A549 (cell line): Measurements from ENCODE around the gene MYO1B.

Experiments
- BHLHE40 ChIP-seq: IDR thresholded peaks from 2 replicates; pipeline ENCODE4 v1.6.1; 2012; ENCODE audit warnings: low read depth, low read length, inconsistent platforms
- POLR2A ChIP-seq: IDR thresholded peaks from 2 replicates; pipeline ENCODE4 v1.6.1; 2012; ENCODE audit warnings: mild to moderate bottlenecking, low read length
- TF ChIP-seq, protein P1 (sequence below): fragments of >200 bp; sonication (Bioruptor Twin); formaldehyde crosslinking; IDR thresholded peaks from 3 replicates; pipeline ENCODE4 v1.5.1; 2016
- TF ChIP-seq, protein P2 (sequence below): fragments of 250-450 bp; sonication (Bioruptor Pico); IDR thresholded peaks from 2 replicates; pipeline ENCODE4 v1.5.0; 2021; ENCODE audit warnings: mild to moderate bottlenecking, moderate library complexity, borderline replicate concordance
- TF ChIP-seq, protein P3 (sequence below): IDR thresholded peaks from 2 replicates; pipeline ENCODE4 v1.6.1; 2012

DNA sequence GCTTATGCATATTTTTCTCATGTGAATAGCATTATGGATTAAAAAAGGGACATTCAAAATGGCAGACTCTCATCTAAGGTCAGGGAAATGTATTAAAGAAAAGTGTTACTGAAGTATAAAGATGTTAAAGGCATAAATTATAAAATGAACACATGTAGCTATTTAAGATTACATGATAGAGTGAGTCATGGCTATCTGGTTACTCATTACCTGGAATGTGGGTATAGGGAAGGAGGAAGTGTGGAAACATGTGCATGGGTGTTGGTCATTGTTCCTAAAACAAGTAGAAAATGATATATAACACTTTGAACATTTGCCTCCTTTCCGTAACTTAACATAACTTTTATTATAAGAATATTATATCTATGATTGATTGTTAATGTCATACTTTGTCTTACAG is 66.4 kb downstream of the MYO1B start:
- TF ChIP-seq, protein P1, sequence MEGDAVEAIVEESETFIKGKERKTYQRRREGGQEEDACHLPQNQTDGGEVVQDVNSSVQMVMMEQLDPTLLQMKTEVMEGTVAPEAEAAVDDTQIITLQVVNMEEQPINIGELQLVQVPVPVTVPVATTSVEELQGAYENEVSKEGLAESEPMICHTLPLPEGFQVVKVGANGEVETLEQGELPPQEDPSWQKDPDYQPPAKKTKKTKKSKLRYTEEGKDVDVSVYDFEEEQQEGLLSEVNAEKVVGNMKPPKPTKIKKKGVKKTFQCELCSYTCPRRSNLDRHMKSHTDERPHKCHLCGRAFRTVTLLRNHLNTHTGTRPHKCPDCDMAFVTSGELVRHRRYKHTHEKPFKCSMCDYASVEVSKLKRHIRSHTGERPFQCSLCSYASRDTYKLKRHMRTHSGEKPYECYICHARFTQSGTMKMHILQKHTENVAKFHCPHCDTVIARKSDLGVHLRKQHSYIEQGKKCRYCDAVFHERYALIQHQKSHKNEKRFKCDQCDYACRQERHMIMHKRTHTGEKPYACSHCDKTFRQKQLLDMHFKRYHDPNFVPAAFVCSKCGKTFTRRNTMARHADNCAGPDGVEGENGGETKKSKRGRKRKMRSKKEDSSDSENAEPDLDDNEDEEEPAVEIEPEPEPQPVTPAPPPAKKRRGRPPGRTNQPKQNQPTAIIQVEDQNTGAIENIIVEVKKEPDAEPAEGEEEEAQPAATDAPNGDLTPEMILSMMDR, result no peak
- TF ChIP-seq POLR2A, result no peak
- TF ChIP-seq, protein P2, sequence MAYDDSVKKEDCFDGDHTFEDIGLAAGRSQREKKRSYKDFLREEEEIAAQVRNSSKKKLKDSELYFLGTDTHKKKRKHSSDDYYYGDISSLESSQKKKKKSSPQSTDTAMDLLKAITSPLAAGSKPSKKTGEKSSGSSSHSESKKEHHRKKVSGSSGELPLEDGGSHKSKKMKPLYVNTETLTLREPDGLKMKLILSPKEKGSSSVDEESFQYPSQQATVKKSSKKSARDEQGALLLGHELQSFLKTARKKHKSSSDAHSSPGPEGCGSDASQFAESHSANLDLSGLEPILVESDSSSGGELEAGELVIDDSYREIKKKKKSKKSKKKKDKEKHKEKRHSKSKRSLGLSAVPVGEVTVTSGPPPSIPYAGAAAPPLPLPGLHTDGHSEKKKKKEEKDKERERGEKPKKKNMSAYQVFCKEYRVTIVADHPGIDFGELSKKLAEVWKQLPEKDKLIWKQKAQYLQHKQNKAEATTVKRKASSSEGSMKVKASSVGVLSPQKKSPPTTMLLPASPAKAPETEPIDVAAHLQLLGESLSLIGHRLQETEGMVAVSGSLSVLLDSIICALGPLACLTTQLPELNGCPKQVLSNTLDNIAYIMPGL (CRISPR knock-in tag), result no peak
- no peak for TF ChIP-seq BHLHE40
- TF ChIP-seq, protein P3, sequence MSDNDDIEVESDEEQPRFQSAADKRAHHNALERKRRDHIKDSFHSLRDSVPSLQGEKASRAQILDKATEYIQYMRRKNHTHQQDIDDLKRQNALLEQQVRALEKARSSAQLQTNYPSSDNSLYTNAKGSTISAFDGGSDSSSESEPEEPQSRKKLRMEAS, result peak; percentile 83
